IMR-90 (cell line): ENCODE data around the gene CAND2. TPM values are rescaled to one million over a fixed set of nuclear protein-coding genes. Genes with fewer than 3 reads are reported as not detected.

Source experiments
- ATAC-seq: fragments of 200-7000 bp; cut with Tn5 transposase; 2 replicates; pipeline ENCODE4 v1.9.1; 2020; ENCODE audit warnings: low read depth, mild to moderate bottlenecking, moderate library complexity
- BruUV-seq: library from RNA; stranded (reverse); fragments of 400-500 nt; replicated peaks from 2 replicates; lab custom pipeline; 2021; lab: Mats Ljungman, UMichigan
- CTCF ChIA-PET: fragments of 300-600 bp; formaldehyde crosslinking; extraction: SDS; loops from one replicate; lab custom pipeline; 2021; ENCODE audit warnings: antibody characterized with exemption; lab: Yijun Ruan, JAX
- POLR2A ChIA-PET: fragments of 300-600 bp; sonication (Branson Sonifier 250); formaldehyde crosslinking; loops from one replicate; lab custom pipeline; 2022; ENCODE audit warnings: antibody characterized with exemption; ENCODE audit not compliant: unreplicated experiment; lab: Charles Lee
- DNase-seq: peaks from one replicate; pipeline ENCODE4 v3.0.0; 2013
- H2AFZ ChIP-seq: replicated peaks from 2 replicates; pipeline ENCODE3; 2013; ENCODE audit warnings: low read length, mild to moderate bottlenecking; ENCODE audit not compliant: poor library complexity
- H2AK5ac ChIP-seq: 2 replicates; pipeline ENCODE4 v1.6.1; 2013; ENCODE audit warnings: low read depth, low read length, inconsistent platforms
- H2AK9ac ChIP-seq: replicated peaks from 2 replicates; pipeline ENCODE3; 2013; ENCODE audit warnings: mild to moderate bottlenecking, low read depth, low read length, moderate library complexity; ENCODE audit not compliant: poor library complexity
- H2BK120ac ChIP-seq: 2 replicates; pipeline ENCODE4 v1.6.1; 2013; ENCODE audit warnings: low read depth, low read length, inconsistent platforms
- H2BK15ac ChIP-seq: 3 replicates; pipeline ENCODE4 v1.6.1; 2013; ENCODE audit warnings: low read depth, low read length, inconsistent platforms
- H2BK20ac ChIP-seq: 2 replicates; pipeline ENCODE4 v1.6.1; 2013; ENCODE audit warnings: low read depth, mild to moderate bottlenecking, inconsistent platforms, low read length, moderate library complexity
- H2BK5ac ChIP-seq: 2 replicates; pipeline ENCODE4 v1.6.1; 2013; ENCODE audit warnings: mild to moderate bottlenecking, low read depth, low read length, inconsistent platforms; ENCODE audit not compliant: poor library complexity, severe bottlenecking
- H3K14ac ChIP-seq: replicated peaks from 2 replicates; pipeline ENCODE4 v1.6.1; 2013; ENCODE audit warnings: low read depth, low read length, inconsistent platforms
- H3K18ac ChIP-seq: 2 replicates; pipeline ENCODE4 v1.6.1; 2013; ENCODE audit warnings: low read depth, low read length, control low read depth
- H3K23ac ChIP-seq: 2 replicates; pipeline ENCODE4 v1.6.1; 2013; ENCODE audit warnings: low read depth, low read length, inconsistent platforms
- H3K27ac ChIP-seq: 2 replicates; pipeline ENCODE4 v1.5.1; 2013; ENCODE audit warnings: mild to moderate bottlenecking, control low read depth, low read length; ENCODE audit not compliant: insufficient read depth
- H3K27me3 ChIP-seq: 2 replicates; pipeline ENCODE4 v1.6.1; 2013; ENCODE audit warnings: low read length; ENCODE audit not compliant: control insufficient read depth, insufficient read depth
- H3K36me3 ChIP-seq: 2 replicates; pipeline ENCODE4 v1.6.1; 2013; ENCODE audit warnings: low read length, mixed read lengths; ENCODE audit not compliant: control insufficient read depth, insufficient read depth
- H3K4ac ChIP-seq: 2 replicates; pipeline ENCODE4 v1.6.1; 2013; ENCODE audit warnings: low read depth, low read length, inconsistent platforms
- H3K4me1 ChIP-seq: 2 replicates; pipeline ENCODE4 v1.6.1; 2013; ENCODE audit warnings: low read length, mixed read lengths; ENCODE audit not compliant: control insufficient read depth, insufficient read depth
- H3K4me2 ChIP-seq: 2 replicates; pipeline ENCODE4 v1.6.1; 2013; ENCODE audit warnings: low read depth, mild to moderate bottlenecking, control low read depth, low read length, moderate library complexity
- H3K4me3 ChIP-seq: 2 replicates; pipeline ENCODE4 v1.5.1; 2013; ENCODE audit warnings: low read depth, mild to moderate bottlenecking, control low read depth, low read length, moderate library complexity; ENCODE audit not compliant: insufficient read depth
- H3K56ac ChIP-seq: 2 replicates; pipeline ENCODE4 v1.6.1; 2013; ENCODE audit warnings: low read length, inconsistent platforms; ENCODE audit not compliant: insufficient read depth; ENCODE audit errors: extremely low read depth
- H3K79me1 ChIP-seq, 2 experiments: 2 replicates each; pipeline ENCODE4 v1.6.1; 2013; ENCODE audit warnings: low read length in 2 of 2, inconsistent platforms in 1 of 2, low read depth in 1 of 2
- H3K9ac ChIP-seq: 2 replicates; pipeline ENCODE4 v1.6.1; 2013; ENCODE audit warnings: low read depth, low read length, control low read depth
- H3K9me1 ChIP-seq: 2 replicates; pipeline ENCODE4 v1.6.1; 2013; ENCODE audit warnings: low read length, inconsistent platforms; ENCODE audit not compliant: insufficient read depth
- H3K9me3 ChIP-seq: 2 replicates; pipeline ENCODE4 v1.6.1; 2013; ENCODE audit warnings: low read length; ENCODE audit not compliant: control insufficient read depth, insufficient read depth
- H4K20me1 ChIP-seq: 2 replicates; pipeline ENCODE4 v1.6.1; 2013; ENCODE audit warnings: low read length, inconsistent platforms; ENCODE audit not compliant: insufficient read depth
- H4K5ac ChIP-seq: 2 replicates; pipeline ENCODE4 v1.6.1; 2013; ENCODE audit warnings: mild to moderate bottlenecking, low read depth, low read length, control low read depth
- H4K8ac ChIP-seq, 2 experiments: 2 replicates each; pipeline ENCODE4 v1.6.1; 2013; ENCODE audit warnings: low read depth in 2 of 2, low read length in 2 of 2, control low read depth in 1 of 2, inconsistent platforms in 1 of 2
- H4K91ac ChIP-seq: 2 replicates; pipeline ENCODE4 v1.6.1; 2013; ENCODE audit warnings: low read depth, low read length, inconsistent platforms; ENCODE audit not compliant: insufficient read depth
- CHD1 ChIP-seq: IDR thresholded peaks from 2 replicates; pipeline ENCODE4 v1.6.1; 2012; ENCODE audit warnings: low read depth, low read length, improper control_type of control experiment
- MAZ ChIP-seq: IDR thresholded peaks from 2 replicates; pipeline ENCODE4 v1.6.1; 2012; ENCODE audit warnings: low read depth, mild to moderate bottlenecking, low read length, improper control_type of control experiment, moderate library complexity, borderline replicate concordance
- RAD21 ChIP-seq: IDR thresholded peaks from 2 replicates; pipeline ENCODE4 v1.6.1; 2012; ENCODE audit warnings: low read length, improper control_type of control experiment
- RCOR1 ChIP-seq: IDR thresholded peaks from 2 replicates; pipeline ENCODE4 v1.6.1; 2012; ENCODE audit warnings: mild to moderate bottlenecking, low read length, improper control_type of control experiment; ENCODE audit not compliant: insufficient replicate concordance
- WGBS, 2 experiments: methylation state at CpG; one replicate each; pipeline versions ENCODE4 v1.1.5 to v1.1.7; 2013; ENCODE audit warnings: missing lambda C conversion rate in 2 of 2; ENCODE audit not compliant: insufficient read length in 1 of 2; ENCODE audit errors: extremely low coverage in 2 of 2; 5-methylcytosine and 5-hydroxymethylcytosine counted together
- dilution Hi-C: fragments of 300-500 bp; cut with HindIII; formaldehyde crosslinking; loops from one replicate; pipeline ENCODE4 v1.14.3; 2018; ENCODE audit warnings: low sequenced_read_pairs; ENCODE audit not compliant: unreplicated experiment
- in situ Hi-C: fragments of 300-500 bp; cut with MboI; formaldehyde crosslinking; loops from 3 replicates; pipeline ENCODE4 v1.14.3; 2019; ENCODE audit warnings: low sequenced_read_pairs, inconsistent platforms, mixed read lengths
- intact Hi-C: fragments of 100-400 bp; cut with micrococcal nuclease; formaldehyde crosslinking; loops from 2 replicates; pipeline ENCODE4 v1.10.0; 2022
- polyA plus RNA-seq, 3 experiments: library from polyadenylated mRNA; depleted of rRNA; stranded (reverse); fragments of >200 nt; gene quantifications; 2 replicates each; pipeline ENCODE4 v1.2.3, GENCODE V29; 2012; ENCODE audit warnings: low replicate concordance in 1 of 3
- total RNA-seq: library from RNA; depleted of rRNA; stranded (reverse); fragments of >200 nt; gene quantifications from 2 replicates; pipeline ENCODE4 v1.2.3, GENCODE V29; 2012
- TF ChIP-seq, protein P1 (sequence below): conservative IDR thresholded peaks from 2 replicates; pipeline ENCODE4 v1.5.1; 2012; ENCODE audit warnings: mild to moderate bottlenecking, low read depth, low read length, improper control_type of control experiment

Gene CAND2
- total and polyA plus RNA-seq, 2 of the 4 experiments (the other 2 are of a cell fraction): 2.9 to 4.9 TPM

- Histone ChIP-seq H3K27me3 (no peaks in the 10 kb centered on the region), H3K79me1 (no peaks in the 10 kb centered on the region), H2AK9ac (no peak overlapping the region), H2BK120ac (no peak overlapping the region), H3K36me3 (peaks cover 33% of the 10 kb centered on the region; the same call in 1 of the 2 replicates), H3K23ac (no peak overlapping the region), H3K9ac (no peak overlapping the region), H4K8ac (no peak overlapping the region), H4K20me1 (no peaks in the 10 kb centered on the region), H3K18ac (no peak overlapping the region), H2BK20ac (no peak overlapping the region), H4K5ac (no peak overlapping the region), H3K9me3 (no peaks in the 10 kb centered on the region), H3K14ac (no peak overlapping the region), H4K91ac (no peak overlapping the region), H3K27ac (no peak overlapping the region), H2AFZ (no peak overlapping the region), H2BK15ac (no peak overlapping the region), H2AK5ac (no peak overlapping the region), H3K56ac (no peak overlapping the region), H3K4me3 (no peak overlapping the region), H3K9me1 (no peaks in the 10 kb centered on the region), H3K4ac (no peak overlapping the region), H3K4me2 (no peak overlapping the region), H3K4me1 (peaks cover 2% of the 10 kb centered on the region; the same call in 1 of the 2 replicates), H2BK5ac (no peak overlapping the region)
- DNase-seq: no peak
- ChIA-PET CTCF (no interaction called here), POLR2A (no interaction called here)
- intact Hi-C loops (no loop called here), dilution Hi-C loops (no loop called here), in situ Hi-C loops (no loop called here)
- no peak for ATAC-seq
- 75% methylated on average over 1 of the region's 3 CpGs; no CpG with 5 or more reads in 1 of the 2 experiments for WGBS, 2 experiments
- BruUV-seq: no TSS peak
- TF ChIP-seq RCOR1: no peak
- TF ChIP-seq RAD21: no peak
- no peak for TF ChIP-seq CHD1
- TF ChIP-seq, protein P1, sequence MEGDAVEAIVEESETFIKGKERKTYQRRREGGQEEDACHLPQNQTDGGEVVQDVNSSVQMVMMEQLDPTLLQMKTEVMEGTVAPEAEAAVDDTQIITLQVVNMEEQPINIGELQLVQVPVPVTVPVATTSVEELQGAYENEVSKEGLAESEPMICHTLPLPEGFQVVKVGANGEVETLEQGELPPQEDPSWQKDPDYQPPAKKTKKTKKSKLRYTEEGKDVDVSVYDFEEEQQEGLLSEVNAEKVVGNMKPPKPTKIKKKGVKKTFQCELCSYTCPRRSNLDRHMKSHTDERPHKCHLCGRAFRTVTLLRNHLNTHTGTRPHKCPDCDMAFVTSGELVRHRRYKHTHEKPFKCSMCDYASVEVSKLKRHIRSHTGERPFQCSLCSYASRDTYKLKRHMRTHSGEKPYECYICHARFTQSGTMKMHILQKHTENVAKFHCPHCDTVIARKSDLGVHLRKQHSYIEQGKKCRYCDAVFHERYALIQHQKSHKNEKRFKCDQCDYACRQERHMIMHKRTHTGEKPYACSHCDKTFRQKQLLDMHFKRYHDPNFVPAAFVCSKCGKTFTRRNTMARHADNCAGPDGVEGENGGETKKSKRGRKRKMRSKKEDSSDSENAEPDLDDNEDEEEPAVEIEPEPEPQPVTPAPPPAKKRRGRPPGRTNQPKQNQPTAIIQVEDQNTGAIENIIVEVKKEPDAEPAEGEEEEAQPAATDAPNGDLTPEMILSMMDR: no peak
- no peak for TF ChIP-seq MAZ
These were observed 16.3 kb downstream of the CAND2 start for GRCh38 chr3:12812812-12813211.
